CD4-positive, alpha-beta T cell treated with Interleukin-4 for 1 hour (primary cell): ENCODE data around the gene NKAIN4.
A peak's percentile ranks its signal among the peaks of the same experiment; 100 is the strongest.

Experiments used
- DNase-seq, 2 donors: peaks; one replicate each; pipeline ENCODE4 v3.0.0-alpha.2; 2020 to 2022

The NKAIN4 gene

DNA sequence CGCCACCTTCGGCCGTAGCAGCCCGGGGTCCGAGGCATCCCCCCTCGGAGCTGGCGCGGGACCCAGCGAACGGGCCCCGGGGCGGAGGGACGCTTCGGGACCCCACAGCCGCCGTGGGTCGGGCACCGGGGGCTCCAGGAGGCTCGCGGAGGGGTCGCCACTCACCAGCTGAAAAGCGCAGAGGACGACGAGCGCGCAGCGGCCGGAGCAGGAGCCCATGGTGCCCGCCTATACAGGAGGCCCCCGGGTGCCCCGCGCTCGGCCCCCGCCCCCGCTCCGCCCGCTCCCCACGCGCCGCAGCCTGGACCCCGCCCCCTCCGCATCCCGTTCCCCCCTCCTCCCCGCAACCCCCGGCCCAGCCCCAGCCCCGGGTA is at the start of gene NKAIN4:
Gene NKAIN4, minus strand, starts transcription at position 232 of the 374 bp plus-strand sequence. Its CDS starts 13 bp downstream, at position 219.
- no peak for DNase-seq

DNA sequence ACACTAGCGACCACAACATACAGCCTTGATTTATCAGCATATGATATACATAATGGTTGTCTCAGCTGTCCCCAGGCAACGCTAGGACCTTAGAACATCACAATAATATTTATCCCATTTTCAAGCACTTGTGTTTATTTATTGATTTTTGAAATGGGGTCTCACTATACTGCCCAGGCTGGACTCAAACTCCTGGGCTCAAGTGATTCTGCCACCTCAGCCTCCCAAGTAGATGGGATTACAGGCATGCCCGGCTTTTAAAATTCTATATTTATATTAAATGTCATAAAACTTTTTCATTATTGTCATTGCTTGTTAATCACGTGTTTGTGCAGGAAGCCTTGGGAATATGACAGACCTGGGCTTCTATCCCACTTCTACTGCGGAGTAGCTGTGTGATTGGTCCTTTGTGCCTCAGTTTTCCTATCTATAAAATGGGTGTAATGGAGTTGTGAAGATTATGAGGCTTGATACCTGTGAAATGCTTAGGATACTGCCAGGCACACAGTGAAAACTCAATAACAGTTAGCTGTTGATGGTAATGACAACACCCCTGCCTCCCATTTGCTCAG is 48.9 kb upstream of the NKAIN4 start:
- no peak for DNase-seq

DNA sequence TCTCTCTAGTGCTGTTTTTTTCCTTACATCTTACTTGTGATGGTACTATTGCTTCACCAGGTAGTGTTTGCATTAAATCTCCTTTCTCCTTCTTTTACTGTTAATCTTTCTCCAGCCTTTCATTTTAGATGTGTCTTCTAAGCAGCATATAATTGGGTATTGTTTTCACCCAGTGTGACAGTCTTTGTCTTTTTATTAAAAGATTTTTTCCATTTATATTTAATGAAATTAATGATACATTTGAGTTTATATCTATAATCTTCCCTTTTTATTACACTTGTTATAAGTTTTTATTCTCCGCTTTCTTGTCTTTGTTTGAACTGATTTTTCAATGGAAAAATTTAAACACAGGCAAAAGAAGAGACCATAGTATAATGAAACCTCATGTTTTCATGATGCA is 47.4 kb upstream of the NKAIN4 start:
- DNase-seq: no peak

DNA sequence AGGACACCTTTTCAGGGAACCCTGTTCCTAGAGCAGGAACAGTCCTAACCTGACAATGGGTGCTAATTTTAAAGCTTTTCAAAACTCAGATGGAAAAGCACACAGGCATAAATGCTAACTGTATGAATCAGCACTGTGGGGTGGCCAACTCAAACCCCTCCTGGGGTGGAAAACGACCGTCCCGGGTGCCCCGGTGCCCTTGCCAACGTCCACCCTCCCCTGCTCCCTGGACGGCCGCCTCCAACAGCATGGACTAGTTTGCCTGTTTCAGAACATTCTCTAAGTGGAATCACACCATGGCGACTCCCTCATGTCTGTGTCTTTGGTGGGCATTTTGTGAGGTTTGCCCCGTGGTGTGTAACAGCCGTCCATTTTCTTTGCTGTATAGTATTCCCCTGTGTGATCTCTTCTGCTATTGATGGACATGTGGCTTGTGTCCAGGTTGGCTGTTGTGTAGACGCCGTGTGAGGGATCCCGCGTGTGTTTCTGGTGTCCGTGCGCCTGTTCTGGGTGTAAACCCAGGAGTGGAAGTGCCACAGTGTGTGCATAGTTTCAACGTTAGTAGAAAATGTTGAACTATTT is 44.6 kb upstream of the NKAIN4 start:
- DNase-seq: no peak

DNA sequence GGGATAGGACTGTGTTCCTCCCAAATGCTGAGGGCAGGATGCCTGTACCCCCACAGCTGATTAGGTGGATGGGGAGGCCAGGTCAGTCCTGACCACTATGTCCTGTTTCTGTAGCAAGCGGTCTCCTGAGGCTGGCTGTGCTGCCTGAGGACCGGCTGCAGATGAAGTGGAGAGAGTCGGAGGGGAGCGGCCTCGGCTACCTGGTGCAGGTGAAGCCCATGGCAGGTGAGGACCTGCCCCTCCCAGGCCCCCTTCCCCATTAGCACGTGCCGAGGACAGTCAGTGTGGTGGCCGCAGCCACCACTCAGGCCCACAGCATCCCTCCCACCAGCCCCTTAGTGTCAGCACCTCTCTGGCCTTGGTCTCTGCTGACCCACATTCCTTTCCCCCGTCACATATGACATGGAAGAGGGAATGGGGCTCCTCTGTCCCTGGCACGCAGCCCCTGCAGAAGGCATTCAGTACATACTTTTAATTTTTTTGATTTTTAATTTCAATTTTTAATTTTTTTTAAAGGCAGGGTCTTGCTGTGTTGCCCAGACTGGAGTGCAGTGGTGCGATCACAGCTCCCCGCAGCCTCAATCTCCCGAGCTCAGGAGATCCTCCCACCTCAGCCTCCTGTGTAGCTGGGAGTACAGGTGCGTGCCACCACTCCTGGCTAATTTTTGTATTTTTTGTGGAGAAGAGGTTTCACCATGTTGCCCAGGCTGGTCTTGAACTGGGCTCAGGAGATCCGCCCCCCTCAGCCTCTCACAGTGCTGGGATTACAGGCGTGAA is 43.7 kb upstream of the NKAIN4 start:
- DNase-seq: no peak

DNA sequence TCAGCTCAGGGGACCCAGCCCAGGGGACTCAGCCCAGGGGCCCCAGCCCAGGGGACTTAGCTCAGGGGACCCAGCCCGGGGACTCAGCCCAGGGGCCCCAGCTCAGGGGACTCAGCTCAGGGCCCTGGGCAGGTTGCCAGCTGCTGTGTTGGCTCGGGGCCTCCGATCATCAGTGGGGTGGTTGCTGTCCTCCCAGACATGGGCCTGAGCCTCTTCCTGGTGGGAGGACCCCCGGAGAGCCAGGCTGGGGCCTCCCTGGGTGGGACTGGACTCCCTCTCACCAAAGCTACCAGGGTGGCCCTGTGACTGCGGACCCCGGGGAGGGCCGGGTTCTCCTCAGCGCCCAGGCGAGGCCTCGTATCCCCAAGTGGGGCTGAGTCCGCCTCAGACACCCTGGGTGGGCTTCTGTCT is 43.1 kb upstream of the NKAIN4 start:
- no peak for DNase-seq

DNA sequence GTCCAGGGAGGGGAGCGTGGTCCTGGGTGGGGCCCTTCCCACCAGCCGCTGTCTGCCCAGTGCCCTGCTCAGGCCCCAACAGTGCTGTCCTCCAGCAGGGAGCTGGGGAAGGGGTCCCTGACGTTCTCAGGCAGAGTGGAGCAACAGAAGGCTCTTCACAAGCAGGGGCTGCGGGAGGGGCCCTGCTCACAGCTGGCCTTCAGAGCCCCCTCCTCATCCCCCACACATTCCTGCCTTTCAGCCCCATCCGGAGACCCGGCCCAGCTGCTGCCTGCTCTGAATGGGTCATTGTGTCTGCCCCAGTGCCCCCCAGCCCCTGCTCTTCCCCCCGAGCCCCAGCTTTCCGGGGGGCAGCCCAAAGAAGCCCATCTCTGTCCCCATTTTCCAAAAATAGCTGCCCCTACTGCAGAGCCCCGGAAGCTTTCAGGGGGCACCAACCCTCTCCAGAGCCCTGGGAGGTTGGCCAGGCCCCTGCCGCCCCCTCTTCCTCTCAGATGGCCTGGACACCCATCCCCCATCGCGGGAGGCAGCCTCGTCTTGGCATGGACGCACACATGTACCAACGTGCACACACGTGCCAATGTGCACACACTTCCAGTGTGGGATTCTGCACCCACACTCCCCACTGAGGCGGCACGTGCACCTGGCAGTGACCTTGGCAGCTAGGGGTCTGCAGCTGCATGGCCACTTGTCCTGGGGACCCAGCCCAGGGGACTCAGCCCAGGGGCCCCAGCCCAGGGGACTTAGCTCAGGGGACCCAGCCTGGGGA is 42.5 kb upstream of the NKAIN4 start:
- no peak for DNase-seq

DNA sequence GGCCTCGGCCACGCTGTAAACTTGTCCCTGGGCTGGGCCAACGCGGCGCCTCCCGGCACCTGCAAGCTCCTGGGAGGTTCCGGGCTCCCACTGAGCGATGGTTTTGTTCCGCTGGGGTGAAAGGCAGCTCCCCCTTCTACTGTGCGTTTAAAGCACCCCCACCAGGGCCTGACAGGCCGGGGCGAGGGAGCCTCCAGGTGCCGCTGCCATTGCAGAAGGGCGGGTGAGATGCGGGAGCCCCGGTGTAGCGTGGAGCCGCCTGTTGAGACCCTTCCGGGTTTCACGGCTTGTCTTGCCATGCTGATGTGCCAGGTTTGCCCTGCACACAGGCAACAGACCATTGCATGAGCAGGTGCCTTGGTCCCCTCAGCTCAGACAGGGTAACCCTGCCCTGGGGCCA is 41.6 kb upstream of the NKAIN4 start:
- DNase-seq: no peak

DNA sequence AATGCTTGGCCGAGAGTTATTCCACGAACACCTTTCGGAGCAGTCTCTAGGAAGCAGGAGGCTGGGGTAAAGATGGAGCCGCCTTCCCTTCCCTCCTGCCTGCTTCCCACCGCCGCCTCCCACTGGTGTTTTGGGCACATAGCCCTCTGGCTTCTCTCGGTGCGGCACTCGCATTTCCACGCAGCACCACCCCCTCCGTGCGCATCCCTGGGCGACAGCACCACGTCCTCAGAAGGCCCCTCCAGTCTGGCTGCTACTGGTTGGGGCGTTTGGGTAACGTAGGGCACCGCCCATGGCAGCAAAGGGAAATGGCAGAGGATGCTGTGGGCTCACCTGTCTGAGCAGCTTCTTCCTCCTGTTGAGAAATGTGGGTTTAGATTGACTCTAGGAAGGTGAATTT is 41.2 kb upstream of the NKAIN4 start:
- DNase-seq: peak in 1 of 2 donors; percentile 22

DNA sequence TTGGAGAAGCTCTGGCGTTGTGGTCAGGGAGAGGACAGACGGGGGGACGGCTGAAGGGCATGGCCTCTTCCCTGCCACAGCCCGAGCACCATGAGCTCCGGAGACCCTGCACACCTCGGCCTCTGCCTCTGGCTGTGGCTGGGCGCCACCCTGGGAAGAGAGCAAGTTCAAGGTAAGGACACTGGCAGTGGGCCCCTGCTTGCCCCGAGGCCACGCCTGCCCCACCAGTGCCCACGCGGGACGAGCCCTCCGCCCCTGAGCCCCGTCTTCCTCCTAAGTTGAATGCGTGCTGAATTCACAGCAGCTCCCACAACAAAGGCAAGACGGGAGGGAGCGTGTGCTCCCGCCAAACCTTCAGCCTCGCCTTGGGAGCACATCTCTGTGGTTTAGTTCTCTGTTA is 40.8 kb upstream of the NKAIN4 start:
- no peak for DNase-seq

DNA sequence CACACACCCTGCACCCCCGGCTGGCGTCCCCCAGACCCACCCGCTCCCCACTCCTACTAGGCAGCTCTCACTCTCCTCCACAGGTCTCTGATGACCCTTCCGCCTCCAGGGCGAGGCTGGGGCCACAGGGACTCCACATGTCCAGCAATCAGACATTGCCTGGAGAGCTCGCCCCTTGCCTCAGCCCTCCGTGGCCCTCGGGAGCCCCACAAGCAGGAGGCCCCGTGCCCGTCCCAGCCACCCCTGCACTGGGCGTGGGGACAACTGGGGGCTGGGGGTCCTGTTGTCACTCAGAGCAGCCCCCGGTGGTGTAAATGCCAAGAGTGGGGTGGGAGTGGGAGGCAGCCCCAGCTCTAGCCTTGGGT is 40.3 kb upstream of the NKAIN4 start:
- DNase-seq: no peak

DNA sequence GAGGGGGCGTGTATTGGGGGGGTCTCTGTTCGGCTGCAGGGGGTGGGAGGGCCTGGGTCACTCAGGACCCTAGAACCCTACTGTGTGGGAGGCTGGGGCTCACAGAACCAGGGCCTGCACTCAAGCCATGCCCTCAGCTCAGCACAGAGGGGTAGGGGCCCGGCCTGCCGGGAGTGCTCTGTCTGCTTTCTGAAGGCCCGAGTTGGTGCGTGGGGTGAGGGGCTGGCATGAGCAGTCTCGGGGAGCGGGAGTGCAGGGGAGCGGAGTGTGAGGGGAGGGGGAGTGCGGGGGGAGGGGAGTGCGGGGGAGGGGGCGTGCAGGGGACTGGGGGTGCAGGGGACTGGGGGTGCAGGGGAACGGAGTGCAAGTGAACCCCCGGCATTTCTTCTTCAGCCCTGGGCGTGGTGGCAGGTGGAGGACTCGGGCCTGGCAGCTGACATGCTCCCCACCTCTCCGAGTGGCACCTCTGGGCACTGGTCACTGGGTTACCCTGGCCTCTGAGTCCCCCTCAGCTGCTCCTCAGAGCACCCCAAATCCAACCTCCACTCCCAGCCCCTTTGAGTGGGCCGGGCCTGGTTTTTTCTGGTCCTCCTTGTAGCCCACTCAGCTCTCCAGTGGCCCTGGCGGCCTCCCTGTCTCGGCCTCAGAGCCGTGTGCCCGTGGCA is 39.7 kb upstream of the NKAIN4 start:
- no peak for DNase-seq

DNA sequence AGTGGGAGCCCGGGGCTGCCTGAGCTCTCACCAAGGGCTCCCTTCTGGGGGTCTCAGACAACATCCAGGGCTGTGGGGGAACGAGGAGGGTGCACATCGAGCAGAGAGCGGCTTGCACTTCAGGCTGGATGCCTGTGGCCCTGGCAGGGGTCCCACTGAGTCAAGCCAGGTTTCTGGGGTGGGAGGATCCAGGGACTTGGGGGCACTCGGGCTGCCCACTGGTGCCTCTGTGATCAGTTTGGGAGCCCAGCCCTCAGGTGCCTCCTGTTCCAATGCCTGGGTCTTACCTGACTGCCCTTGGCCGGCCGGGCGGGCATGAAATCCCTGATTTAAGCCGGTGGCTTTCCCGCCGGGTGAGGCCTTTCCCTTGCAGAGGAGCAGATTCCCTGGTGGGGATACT is 39.2 kb upstream of the NKAIN4 start:
- no peak for DNase-seq

DNA sequence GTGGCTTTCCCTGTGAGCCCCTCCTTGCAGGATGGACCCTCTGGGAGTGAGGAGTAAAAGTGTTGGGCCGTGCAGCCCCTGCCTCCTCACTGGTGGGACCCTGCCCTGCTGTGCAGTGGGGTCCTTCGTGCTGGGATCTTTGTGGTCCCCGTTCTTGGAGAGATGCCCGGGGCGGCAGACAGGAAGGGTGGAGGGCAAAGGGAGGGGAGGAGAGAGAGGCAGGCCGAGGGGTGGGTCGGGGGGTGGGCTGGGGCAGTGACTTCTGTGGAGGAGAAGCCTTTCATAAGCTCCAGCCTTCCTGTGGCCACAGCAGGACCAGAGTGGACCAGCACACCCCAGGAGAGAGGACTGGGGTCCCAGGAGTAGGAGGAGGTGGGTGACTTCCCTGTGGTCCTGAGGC is 38.6 kb upstream of the NKAIN4 start, which contains the start of gene COL20A1:
Gene COL20A1, plus strand, starts transcription at position 283 of the 400 bp plus-strand sequence. CDS start 1,922 bp downstream, outside the sequence.
- no peak for DNase-seq

DNA sequence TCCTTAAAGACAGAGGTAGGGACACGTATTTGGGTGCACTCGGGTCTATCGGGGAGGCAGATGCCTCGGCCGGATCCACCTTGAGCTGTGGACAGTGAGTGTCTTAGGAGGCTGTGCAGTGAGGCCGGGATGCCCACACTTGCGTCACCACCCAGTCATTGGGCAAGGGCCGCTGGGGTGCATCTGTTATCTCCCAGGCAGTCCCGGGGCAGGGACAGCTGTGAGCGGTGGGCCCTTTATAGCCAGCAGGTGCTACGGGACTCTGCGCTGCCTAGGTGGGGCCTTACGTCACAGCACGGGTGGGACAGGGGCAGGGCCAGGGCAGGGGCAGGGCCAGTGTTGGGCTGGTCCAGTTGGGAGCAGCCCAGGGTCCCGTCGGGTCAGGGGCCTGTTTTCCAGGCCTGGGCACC is 38.0 kb upstream of the NKAIN4 start:
- no peak for DNase-seq

DNA sequence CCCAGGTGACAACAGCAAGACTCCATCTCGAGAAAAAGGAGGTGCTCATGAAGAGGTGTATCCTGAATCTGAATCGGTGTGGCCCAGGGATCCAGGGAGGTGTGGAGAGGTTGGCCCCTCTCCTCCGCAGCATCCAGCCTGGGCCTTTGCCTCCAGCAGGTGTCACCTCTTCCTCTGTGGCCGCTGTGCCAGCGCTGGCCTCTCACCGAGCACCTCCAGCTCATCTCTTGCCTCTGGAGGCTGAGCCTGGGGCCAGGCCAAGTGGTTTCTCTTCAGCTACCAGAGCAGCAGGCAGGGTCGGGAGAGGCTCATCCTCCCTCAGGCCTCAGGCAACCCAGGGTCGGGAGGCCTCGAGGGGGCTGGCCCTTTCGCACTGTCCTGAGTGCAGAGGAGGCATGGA is 37.5 kb upstream of the NKAIN4 start:
- no peak for DNase-seq

DNA sequence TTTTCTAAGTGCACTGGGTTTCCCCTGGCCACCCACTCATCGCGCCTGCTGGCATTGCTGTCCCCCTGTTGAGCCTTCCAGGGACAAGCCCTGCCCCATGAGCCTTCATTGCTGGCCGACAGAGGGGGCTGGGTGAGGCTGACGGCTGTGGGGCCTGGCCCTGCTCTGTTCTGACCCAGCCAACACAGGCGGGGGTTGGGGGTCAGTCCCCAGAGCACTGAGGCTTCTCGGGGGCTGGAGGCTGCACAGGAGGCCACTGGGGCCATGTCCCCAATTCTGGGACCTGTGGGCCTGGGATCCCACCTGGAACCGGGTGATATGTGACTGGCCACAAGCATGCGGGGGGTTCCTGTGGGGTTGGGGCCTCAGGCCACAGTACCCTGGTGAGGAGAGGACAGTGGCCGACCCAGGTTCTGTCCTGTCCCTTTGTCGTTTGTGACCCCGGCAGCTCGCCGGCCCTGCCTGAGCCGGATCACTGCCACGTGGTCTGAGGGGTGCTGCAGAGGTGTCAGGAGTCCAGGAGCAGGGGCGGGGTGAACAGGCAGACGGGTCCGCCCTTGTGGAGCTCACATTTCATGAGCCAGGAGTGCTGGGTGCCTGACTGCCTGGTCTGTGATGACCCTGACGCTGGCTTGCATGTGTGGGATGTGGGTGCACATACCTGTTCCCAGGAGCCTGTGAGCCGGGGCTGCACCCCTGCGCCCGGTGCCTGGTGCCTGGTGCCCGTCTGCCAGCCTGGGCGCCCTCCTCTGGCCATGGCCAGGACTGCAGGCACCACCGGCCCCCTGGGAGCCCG is 36.6 kb upstream of the NKAIN4 start:
- peak; percentile 38 to 52 for DNase-seq

DNA sequence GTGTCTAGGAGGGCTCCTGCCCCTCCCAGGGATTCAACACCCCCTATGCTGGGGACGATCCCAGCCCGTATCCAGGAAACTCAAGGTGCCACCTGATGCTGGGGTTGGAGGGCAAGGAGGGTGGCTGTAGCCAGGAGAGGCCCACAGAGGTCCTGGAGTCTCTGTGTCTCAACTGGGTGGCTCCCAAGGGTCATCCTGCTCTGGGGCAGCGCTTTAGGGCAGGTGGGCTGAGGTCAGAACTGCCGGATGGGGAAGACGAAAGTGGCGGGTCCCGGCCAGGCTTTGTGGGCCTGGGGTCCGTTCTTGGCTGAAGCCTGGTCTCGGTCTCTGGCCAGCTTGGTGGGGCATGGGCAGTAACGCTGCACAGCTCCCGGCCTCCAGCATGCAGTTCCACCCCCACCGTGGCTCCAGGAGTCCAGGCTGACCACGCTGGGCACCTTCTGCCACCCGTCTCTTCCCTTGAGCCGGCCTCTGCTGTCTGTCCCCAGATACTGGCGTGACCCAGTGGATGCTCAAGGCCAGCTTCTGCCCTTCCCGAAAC is 35.9 kb upstream of the NKAIN4 start:
- no peak for DNase-seq

DNA sequence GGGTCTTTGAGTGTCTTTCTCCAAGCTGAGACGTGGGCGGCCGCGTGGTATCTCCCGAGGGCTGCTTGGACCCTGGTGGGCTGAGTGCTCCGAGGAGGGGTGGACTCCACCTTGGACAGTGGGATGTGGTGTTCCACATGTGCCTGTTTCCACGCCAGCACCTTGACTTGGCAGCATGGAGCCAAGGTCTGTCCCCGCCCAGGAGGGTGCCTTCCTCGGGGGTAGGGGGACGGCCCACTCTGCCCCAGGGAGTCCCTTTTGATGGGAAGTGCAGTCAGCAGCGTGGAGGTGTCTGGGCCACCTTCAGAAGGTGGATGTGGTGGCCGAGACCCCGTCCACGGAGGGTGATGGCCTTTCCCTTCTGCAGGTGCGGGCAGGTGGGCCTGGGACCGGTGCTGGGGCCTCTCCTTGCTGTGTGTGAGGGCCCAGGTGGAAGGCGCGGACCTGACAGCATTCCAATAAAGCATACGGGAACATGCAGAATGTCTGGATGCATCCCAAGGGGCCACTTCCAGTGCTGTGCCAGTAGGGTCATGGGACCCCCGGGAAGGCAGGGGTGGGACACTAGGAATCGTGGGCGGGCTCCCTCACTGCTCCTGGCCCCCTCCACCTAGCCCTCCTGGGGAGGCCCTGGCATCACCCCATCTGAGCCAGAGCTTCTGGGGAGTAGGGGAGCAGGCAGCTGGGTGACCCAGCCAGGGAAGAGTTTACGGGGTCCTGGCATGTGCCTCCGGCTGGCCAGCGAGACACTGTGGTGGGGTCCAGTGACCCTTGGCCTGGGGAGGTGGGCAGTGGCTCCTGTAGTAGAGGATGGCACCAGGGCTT is 35.3 kb upstream of the NKAIN4 start:
- no peak for DNase-seq

DNA sequence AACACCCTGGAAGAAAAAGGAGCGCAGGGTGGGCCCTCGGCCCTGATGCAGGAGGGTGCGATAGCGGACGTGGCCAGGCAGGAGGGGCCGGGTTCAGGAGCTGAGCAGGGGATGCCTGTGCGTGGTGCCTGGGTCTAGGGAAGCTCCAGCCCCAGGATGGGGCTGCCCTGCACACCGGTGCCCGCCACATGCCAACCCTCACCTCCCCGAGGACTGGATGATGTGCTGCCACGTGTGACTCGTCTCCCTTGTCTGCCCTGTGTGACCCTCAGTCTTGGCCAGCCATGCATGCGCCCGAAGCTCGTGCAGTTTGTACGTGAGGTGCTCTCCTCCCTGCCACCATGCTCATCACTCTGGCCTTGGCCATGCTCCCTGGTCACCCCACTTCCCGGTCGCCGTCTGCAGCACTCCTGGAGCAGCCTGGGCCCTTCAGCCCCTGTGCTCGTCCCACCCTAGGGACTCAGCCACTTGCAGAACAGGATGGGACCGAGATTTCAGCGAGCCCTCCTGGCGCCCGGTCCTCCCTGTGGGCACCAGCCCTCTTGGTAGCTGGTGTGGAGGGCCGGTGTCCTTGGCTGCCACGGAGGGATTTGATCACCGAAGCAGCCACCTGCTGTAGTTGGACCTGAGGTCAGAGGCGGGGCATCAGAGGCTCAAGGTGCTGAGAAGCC is 34.5 kb upstream of the NKAIN4 start:
- DNase-seq: no peak
